NK-92 treated with Interleukin-12 subunit alpha and Interleukin-12 subunit beta, amount 100 ng/mL, for 24 hours (cell line): ENCODE data around the gene RGS3.
"Not testable (repeated sequence)": the region's sequence is repeated elsewhere in the genome, so short reads cannot be mapped to it uniquely, and the experiment has no call there.

Experiments
- DNase-seq: peaks from one replicate; lab custom pipeline; 2025; lab: John Stamatoyannopoulos, UW

RGS3 gene

DNA sequence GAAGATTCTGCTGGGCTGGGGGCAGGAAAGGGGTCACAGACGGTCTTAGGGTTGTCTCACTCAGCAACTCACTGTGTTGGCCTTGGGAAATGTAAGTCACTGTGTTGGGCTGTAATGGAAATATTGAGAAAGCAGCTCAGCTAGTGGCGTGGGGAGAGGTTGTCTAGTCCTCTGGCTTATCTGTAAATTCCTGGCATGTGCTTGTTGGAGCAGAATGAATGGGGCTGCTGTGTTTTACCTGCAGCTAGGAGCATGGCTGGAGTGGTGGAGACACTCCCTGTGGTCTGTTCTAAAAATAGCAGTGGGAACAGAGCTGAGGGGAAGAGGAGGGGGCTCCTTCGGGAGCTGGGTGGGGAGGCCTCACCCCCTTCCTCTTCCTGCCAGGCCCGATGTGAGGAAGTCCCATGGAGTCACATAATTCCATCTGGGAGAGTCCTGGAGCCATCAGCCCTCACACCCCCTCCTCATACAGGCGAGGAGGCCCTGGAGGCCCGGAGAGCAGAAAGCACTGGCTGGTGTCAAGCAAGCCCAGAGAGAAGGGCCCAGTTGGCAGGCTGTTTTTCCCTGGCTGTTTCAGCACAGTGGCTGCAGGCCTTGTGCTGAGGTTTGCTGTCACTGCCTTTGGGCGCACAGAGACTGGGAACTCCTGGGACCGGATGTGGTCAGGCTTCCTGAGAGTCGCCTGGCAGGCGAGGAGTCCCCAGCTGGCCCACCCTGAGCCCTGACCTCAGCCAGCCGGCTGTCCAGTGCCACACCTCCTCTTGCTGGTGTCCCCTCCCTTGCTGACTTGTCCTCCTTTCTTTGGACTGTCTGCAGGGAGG, 84.9 kb downstream of the RGS3 start:
- DNase-seq: no peak

DNA sequence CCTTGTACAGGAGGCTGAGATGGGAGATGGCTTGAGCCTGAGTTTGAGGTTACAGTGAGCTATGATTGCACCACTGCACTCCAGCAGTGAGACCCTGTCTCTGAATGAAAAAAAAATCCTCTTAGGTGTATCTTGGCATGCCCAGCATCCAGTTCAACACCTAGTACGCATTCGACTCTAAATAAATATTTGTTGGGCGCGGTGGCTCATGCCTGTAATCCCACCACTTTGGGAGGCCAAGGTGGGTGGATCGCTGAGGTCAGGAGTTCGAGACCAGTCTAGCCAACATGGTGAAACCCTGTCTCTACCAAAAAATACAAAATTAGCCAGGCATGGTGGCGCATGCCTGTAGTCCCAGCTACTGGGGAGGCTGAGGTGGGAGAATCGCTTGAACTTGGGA, 86.4 kb downstream of the RGS3 start:
- DNase-seq: not testable (repeated sequence)

DNA sequence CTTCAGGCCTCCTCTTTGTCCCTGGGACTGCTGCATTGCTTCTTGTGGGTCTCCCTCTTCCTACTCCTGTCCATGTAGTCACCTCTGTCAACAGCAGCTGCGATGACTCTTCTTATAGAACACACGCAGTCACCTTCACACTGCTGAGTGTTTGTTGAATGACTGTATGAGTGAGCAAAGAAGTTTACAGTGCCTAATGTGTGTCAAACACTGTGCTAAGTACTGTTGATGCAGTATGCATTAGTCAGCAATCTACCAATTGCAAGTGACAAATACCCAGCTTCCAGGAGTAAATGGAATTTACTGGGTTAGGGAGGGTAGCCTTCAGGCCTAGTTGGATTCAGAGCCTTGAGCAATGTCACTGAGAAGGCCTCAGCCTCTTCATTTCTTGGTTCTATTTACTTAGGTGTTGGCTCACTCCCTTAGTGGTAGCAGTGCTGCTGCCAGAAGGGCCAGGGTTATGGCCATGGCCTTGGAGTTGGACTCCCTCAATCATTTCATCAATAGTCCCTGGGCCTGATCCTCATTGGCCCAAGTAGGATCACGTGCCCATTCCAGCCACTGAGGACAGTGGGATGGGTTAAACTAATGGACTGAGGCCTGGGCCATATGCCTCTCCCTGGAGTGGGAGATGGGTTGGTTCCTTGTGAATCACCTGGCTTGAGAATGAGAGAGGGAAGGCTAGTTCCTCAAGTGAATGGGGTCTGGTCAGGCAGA, 93.5 kb downstream of the RGS3 start:
- DNase-seq: no peak

DNA sequence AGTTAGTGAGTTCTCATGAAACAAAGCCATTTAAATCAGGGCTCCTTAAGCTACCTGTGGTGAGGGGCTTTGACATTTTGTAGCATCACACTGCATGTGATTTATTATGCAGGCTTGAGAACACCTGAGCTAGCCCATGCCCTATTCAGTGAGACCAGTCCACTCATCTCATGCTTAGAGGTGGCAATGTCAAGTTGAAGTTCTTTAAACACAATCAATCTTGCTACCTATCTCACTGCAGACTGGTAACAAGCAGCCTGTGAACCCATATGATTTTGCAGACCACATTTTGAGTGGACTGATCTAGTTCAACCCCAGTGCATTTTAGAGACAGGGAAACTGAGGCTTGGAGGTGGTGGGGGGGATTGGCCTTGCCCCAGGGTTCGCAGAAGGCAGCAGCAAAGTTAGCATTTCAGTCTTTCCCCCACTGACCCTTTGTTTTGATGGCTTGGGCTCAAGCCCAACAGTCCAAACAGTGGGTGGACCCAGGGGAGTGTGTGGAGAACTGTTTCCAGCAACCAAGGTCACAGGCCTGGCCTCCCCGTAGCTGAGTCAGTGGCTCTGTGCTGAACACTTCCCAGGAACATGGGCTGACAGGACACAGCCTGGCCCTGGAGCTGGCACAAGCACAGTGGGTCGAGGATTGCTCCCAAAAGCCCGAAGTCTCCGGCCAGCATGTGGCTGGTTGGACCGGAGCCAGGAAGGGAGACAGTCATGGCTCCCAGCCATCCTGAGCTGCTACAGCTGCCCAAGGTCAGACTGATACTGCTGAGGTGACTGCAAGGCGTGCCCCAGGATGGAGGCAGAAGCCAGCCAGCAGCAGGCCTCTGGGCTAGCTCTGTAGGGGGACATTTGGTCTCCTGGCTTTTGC, 95.3 kb downstream of the RGS3 start:
- no peak for DNase-seq

DNA sequence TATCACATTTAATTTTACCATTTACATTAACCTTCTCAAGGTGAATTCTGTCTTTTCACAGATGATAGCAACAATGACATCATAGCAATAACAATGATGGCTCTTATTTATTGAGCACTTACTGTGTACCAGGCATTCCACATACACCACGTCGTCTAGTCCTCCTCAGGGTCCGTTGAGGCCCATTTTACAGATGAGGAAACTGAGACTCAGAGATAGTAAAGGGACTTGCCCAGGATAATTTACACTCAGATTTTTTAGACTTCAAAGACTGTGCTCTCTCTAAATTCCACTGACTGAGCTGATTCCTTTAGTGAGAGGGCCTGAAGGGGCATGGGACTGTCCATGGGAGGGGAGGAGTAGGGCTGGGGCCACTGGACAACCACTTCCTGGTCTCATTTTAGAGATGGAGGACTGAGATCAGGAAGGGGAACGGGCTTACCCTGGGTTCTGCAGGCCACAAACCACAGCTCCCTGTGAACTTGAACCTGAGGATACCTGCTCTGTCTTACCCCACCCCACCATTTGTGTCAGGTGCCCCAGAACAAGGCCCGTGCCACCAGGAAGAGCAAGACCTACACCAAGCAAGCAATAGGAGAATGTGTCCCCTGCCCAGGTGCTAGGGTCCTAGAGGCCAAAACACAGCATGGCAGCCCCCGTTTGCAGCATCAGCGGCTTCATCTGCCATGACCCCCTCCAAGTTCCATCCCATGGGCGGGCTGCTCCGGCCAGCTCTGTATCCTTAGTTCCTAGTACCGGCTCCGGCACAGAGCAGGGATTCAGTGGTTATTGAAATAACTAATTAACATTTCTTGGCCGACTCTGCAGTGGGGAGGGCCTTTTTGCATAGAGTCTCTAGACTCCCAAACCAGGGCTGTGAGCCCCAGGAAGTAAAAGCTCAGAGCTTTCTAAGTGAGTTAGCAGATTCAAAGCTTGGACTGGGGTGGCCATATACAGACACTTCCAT, 96.6 kb downstream of the RGS3 start:
- DNase-seq: no peak

DNA sequence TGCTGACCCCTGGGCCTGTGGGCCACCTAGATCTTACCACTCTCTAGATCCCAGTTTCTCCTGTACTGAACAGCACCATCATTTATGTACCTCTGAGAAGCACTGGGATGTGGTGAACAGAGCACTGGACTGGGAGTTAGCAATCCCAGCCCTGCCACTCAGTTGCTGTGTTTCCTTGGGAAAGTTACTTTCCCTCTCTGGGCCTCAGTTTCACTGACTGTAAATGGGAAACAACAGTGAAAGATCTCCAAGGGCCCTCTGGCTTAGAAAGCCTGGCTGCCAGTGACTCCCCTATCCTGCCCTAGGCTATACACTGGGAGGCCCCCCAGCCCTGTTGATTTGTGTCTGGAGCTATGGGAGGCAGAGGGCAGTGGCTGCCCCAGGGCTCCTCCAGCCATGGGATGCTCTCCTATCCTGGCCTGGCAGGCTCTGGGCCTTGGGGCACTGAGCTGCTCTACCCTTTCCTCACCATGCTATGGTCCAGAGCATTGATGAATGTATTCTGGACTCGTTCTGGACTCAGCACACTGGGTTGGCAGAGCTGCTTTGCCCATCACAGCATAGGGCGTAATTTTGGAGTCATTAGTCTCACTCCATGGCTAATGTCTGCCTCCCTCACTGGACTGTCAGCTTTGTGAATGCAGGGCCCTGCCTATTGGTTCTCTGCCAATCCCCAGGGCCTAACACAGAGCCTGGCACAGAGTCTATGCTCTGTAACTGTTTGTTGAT, 99.3 kb downstream of the RGS3 start:
- no peak for DNase-seq

DNA sequence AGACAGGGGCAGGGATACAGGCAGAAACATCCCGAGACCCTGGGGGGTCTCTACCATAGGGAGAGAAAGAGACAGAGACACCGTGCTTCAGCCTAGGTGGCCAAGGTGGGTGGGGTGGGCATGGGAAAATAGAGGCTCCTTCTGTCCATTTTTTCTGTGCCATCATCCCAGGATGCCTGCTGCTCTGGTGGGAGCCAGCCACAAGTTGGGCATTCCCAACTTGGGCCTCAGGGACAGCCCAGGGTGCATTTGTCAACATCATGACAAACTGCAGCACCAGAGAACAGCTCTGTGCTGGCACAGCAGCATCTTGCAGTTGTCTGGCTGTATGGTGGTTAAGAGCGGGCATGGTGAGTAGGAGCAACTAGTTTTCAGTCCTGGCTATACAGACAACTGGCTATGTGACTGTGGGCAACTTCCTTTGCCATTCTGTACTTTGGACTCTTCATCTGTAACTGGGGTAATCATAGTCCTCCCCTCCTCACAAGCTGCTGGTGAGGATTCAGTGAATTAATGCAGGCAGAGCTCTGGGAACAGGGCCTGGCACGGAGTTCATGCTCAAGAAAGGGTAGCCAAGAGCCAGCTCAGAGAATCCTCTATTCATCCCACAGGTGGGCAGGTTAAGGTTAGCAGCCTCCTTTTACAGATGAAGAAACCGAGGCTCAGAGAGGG, 100.4 kb downstream of the RGS3 start:
- no peak for DNase-seq

DNA sequence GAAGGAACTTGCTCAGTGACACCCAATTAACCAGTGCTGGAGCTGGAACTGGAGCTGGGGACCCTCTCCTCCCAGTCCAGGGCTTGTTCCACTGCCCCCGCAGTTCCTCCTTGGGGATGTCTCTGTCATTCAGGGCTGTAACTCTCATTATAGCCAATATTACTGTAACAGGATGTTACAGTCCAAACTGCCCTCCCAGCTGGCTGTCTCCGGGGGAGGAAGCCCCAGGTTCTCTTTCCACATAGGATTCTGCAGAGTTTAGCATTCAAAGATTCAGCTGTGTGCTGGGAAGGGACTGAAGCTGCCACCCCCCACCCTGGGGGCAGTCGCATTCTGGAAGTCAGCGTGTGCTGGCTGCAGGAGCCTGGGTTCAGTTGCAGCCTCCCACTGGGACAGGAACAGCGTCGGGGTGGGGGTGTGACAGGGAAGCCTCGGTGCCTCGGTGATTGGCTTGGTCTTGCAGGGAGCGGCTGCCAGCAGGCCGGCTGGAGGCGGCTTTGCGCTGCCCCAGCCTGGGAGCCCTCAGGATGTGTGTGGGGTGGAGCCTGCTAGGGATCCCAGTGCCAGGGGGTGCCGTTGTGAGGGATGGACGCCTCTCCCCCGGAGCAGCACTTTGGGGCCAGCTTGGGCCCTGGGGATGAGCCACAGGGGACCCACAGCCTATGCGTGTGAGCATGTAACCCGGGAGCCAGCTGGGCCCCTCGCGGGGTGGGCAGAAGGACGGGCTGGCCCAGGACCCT, 101.1 kb downstream of the RGS3 start:
- no peak for DNase-seq

DNA sequence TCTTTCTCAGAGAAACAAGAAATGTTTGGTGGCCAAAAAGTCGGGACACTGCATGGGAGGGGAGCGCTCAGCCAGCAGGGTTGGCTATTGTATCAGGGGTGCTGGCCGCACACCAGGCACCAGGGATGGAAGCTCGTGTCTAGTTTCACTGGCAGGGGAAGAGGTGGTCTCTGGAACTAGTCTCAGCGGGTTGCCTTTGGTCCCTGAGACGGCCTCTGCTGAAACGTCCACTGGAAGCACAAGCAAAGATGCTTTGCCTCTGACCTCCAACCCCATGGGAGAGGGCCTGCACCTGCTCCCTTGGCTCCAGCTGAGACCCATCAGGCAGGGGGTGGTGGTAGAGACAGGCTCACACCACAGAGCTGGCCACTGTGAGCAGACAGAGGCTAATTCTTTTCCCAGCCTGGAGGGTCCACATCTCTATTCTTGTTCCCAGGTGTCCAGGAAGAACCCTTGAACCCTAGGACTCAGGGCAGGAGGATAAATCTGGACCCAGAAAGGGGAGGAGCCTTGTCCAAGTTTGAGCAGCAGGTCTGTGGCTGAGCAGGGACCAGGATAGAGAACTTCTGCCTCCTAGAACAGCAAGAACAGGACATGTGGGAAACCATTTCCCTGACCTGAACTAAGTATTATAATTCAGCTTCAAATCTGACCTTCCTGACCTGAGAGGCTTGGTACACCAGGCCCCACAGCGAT, 102.6 kb downstream of the RGS3 start:
- no peak for DNase-seq

DNA sequence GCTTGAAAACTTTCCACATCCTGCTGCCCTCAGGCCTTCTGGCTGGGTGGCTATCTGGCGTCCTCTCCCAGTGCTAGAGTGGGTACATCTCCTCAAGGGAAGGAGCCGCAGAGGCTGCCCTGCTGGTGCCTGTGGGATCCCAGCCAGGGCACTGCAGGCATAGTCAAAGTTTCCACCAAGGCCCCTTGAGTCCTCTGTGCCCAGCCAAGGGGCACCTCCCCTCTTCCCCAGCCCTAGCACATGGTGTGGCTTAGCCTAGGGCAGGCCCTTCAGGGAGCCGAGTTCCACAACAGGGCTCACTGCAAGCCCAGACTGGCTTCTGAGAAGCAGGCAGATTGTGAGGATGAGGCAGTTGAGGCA, 103.2 kb downstream of the RGS3 start:
- DNase-seq: no peak

DNA sequence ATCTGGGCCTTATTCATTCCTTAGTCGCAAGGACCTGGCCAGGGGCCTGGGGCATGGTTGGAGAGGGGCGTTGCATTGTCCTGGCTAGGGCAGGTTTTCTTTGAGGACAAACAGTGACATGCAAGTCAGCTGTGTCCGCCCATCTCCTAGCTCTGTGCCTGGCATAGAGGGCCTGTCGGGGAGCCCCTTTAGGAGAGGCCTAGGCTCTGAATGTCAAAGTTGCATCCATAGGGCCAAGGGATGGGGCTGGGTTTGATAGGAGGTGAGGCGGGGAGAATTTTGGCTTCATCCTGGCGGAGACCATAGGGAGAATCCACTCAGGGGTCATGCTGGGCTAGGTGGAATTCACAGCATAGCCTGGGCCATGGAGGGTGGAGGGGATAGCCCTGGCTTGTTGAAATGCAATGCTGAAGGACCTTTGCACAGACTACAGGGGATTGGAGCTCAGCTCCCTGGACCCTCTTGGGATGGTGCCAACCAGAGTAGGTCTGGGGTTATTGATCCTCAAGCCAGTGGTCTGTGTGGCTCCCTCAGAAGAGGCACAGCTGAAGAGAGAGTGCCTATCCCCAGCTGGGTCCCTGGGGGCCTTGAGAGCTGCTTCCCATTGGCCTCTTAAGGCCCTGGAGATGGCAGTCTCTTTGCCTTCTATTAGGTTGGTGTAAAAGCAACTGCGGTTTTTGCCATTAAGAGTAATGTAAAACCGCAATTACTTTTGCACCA, 104.0 kb downstream of the RGS3 start:
- DNase-seq: no peak

DNA sequence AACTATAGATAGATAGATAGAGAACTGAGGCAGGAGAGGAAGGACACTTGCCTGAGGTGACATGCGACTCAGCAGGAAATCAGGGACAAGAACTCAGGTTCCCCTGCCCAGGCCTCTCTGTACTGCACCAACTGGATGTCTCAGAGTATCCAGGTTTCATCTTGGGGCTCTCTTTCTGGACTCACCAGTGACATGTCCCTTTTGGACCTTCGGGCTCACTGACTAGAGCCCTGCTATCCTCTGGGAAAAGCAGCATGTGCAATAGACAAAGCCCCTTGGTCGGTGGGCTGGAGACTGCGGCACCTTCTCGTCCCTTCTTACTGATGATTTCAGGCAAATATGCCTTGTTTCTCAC, 104.5 kb downstream of the RGS3 start:
- DNase-seq: no peak

DNA sequence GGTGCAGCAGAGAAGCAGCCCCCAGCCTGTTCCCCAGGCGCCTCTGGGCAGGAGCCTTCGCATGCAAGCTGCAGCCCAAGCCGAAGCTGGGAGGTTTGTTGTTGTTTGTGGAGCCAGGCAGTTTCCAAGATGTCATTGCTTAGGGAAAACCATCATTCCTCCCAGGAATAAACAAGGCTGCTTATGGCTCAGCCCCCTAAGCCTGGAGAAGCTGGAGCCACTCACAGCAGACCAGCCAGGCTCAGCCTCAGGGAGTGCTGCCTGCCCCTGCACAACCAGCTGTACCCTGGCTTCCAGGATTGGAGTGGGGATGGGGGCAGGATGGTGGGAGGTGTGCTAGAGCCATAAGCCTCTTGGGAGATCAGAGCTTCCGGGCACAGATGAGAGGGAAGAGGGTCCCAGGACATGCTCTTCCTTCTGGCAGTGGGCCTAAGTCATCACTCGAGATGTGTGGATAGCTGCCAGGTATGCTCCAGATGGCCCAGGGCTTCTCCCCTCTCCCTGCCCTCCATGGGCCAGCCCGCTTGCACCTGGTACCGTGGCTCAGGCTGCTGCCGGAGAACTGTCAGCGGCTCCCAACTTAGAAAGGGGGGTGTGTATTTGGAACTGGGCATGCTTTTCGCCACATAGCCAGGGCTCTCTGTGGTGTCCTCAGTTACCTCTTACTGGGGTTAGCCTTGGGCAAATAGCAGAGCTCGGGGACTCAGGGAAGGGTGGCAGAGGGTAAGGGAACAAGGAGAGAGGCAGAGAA, 105.2 kb downstream of the RGS3 start:
- DNase-seq: no peak

DNA sequence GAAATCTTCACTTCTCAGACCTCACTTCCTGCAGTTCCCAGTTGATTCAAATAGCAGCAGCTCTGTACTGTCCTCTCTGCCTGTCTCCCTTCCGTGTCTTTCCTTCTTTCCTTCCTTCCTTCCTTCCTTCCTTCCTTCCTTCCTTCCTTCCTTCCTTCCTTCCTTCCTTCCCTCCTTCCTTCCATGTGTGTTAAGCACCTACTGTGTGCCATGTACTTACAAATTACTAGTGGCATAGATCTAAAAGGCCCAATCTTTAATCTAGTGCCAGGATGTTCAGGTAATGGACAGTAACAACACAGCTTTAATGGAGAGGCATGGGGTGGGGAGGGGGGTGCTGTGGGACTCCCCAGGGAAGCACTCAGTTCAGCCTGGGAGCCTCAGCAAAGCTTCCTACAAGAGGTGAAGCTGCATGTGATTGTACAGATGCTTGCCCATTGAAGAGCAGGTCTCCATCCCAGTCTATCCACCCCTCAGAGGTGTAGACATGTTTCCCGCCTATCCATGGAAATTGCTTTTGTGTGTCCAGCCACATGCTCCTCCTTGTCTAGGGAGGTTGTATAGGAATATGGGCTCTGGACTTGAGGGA, 106.0 kb downstream of the RGS3 start:
- no peak for DNase-seq

DNA sequence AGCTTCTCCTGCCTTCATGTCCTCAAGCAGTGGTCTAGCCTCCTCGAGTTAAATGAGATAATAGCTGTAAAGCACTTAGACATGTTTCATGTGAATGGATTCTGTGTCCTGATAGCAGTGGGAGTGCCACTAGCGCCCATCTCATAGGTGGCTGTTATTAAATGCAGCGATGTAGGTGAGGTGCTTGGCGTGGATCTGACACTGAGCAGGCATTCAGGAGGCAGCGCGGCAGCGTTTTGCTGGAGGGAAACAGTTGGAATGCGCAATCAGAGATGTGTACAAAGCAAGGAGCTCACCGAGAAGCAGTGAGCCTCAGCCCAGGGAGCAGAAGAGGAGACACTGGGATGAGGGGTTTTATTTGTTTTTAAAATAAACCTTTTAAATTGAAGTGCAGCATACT, 106.6 kb downstream of the RGS3 start:
- no peak for DNase-seq

DNA sequence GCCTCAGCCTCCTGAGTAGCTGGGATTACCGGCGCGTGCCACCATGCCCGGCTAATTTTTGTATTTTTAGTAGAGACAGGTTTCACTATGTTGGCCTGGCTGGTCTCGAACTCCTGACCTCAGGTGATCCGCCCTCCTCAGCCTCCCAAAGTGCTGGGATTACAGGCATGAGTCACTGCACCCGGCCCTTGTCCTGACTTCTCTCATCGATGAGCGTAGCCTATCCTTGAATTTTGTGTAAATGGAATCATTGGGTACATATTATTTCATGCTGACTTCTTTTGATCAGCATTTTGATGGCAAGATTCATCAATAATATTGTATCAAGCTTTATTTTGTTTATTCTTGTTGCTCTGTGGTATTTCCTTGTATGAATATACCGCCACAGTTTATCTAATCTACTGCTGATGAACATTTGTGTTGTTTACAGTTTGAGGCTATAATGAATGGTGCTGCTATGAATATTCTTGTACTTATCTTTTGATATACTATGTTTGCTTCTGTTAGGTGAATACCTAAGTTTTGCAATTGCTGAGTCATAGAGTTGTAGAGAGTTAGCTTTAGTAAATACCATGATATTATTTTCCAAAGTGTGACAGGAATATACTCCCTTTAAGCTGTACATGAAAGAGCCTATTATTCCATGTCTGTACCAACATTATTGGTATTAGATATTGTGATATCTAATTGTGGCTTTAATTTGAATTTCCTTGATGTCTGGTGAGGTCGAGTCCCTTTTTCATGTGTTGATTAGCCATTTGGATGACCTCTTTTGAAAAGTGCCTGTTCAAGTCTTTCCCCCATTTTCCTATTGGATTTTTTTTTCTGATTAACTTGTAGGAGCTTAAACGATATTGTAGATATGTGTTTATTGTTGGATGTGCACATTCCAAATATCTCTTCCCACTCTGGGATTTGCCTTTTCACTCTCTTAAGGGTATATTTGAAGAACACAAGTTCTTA, 107.5 kb downstream of the RGS3 start:
- DNase-seq: no peak
